OCI-M2 (cell line): Measurements from ENCODE around the gene SYCE1.

ENCODE experiments used
- DNase-seq: peaks from one replicate; lab custom pipeline; 2025; ENCODE audit not compliant: unreplicated experiment; lab: John Stamatoyannopoulos, UW

SYCE1 gene

GRCh38 chr10:133516057-133516456, 49.3 kb downstream of the SYCE1 start:
- no peak for DNase-seq

- DNase-seq: no peak
These were observed 49.9 kb downstream of the SYCE1 start for GRCh38 chr10:133515471-133515870.

- no peak for DNase-seq
These were observed 53.4 kb downstream of the SYCE1 start for GRCh38 chr10:133511907-133512528.

GRCh38 chr10:133511408-133511807, 54.0 kb downstream of the SYCE1 start:
- DNase-seq: no peak

GRCh38 chr10:133509700-133510099, 55.7 kb downstream of the SYCE1 start:
- no peak for DNase-seq
